Activated naive CD8-positive, alpha-beta T cell treated with anti-CD3 and anti-CD28 coated beads for 36 hours (primary cell): ENCODE data around the gene C11orf58. TPM values are rescaled to one million over a fixed set of nuclear protein-coding genes. Genes with fewer than 3 reads are reported as not detected.

Source experiments
- DNase-seq: peaks from one replicate; pipeline ENCODE4 v3.0.0; 2021
- H3K27ac Mint-ChIP-seq: one replicate; pipeline ENCODE4 v1.8.0; 2022; ENCODE audit warnings: mild to moderate bottlenecking, moderate library complexity, mixed read lengths
- H3K27me3 Mint-ChIP-seq: one replicate; pipeline ENCODE4 v1.8.0; 2022; ENCODE audit warnings: mild to moderate bottlenecking, mixed read lengths
- H3K36me3 Mint-ChIP-seq: one replicate; pipeline ENCODE4 v1.8.0; 2021; ENCODE audit warnings: mild to moderate bottlenecking, mixed read lengths
- H3K4me1 Mint-ChIP-seq: one replicate; pipeline ENCODE4 v1.8.0; 2021; ENCODE audit warnings: mixed read lengths
- H3K4me3 Mint-ChIP-seq: one replicate; pipeline ENCODE4 v1.8.0; 2022; ENCODE audit warnings: mild to moderate bottlenecking, moderate library complexity, mixed read lengths
- H3K9me3 Mint-ChIP-seq: one replicate; pipeline ENCODE4 v1.8.0; 2022; ENCODE audit warnings: mixed read lengths
- total RNA-seq, 2 experiments: library from RNA; stranded (reverse); gene quantifications; one replicate each; pipeline ENCODE4 v1.2.3, GENCODE V29; 2021

C11orf58 gene
- total RNA-seq, 2 experiments from 2014 or later: 151 to 153 TPM

DNA sequence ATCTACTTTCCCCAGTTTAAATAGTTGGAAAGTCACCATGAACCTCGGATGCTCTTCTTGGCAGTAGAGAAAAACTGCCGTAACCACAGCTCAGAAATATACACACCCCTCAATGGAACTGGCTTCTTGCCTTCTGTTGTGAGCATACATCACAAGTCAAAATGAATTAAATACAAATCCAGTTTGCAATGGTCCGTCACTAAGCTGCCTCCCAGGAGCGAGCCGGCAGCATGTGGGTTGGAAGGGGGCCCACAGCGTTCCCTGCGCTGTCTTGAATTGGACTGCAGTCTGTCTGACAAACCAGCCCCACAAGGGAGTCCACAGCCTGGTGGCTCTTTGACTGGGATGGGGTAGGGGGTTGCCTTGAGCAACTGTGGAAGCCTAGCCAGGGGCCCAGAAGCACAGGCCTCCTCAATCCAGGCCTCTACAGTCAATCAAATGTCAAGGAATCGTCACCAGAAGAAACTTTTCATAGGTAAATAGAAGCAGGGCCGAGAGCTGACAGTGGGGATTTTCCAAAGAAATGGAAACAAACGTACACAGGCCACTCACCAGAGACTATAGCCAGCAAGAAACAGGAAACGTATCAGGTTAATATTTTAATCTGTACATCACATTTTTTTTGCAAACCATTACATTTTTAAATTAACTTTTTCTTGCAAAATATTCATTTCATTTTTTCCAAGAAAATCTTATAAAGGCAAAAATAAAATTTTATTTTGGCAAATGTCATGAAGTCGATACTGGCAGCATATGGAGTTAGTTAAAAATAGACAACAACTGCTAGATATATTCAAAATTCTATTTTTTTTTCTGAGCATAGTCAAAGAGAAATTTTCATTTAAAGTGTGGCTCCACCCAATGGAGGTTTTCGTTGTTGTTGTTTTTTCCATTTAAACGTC, 38.5 kb downstream of the C11orf58 start:
- no peak overlapping the region for H3K4me3 Mint-ChIP-seq
- no peaks in the 10 kb centered on the region for H3K9me3 Mint-ChIP-seq
- DNase-seq: no peak
- H3K27ac Mint-ChIP-seq: no peak overlapping the region
- no peaks in the 10 kb centered on the region for H3K4me1 Mint-ChIP-seq
- no peaks in the 10 kb centered on the region for H3K27me3 Mint-ChIP-seq
- H3K36me3 Mint-ChIP-seq: no peaks in the 10 kb centered on the region

DNA sequence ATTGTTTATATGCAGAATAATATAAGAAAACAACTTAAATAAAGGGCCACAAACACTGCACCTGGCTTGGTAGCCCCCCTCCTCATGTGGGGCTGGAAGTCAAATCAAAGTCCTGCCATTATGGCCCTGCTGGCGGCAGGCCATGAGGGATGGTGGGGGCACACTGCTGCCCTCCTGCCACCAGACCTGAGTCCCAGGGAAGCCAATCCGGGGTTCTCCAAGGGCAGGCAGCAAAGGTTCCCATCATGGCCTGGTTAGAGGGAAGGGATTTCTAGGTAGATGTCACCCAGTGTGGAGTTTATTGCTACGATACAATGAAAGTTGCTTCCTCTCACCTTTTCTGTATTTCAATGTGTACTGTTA, 39.1 kb downstream of the C11orf58 start:
- Mint-ChIP-seq H3K9me3 (no peaks in the 10 kb centered on the region), H3K27me3 (no peaks in the 10 kb centered on the region), H3K27ac (no peak overlapping the region), H3K4me1 (no peaks in the 10 kb centered on the region), H3K4me3 (no peak overlapping the region), H3K36me3 (no peaks in the 10 kb centered on the region)
- DNase-seq: no peak

DNA sequence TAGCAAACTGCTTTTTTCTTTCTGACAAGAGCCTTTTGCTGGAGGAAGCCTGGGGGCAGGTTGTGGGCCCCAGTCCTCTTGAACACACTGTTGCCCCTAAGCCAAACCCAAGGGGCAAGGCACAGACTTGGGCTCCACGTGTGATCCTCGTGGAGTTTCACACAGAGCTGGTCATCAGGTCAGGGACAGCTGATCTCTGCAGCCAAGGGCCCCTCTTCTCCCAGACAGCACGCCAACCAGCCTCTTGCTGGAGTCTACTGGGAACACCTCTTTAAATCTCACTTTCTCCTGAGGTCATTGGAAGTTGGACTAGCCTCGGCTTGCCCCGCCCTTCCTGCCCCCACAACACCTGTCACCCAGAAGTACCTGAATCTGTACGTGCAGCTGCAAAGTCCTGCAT, 39.8 kb downstream of the C11orf58 start:
- Mint-ChIP-seq H3K27ac (no peak overlapping the region), H3K4me1 (no peaks in the 10 kb centered on the region), H3K9me3 (no peaks in the 10 kb centered on the region), H3K4me3 (no peak overlapping the region), H3K27me3 (no peaks in the 10 kb centered on the region), H3K36me3 (no peaks in the 10 kb centered on the region)
- no peak for DNase-seq

DNA sequence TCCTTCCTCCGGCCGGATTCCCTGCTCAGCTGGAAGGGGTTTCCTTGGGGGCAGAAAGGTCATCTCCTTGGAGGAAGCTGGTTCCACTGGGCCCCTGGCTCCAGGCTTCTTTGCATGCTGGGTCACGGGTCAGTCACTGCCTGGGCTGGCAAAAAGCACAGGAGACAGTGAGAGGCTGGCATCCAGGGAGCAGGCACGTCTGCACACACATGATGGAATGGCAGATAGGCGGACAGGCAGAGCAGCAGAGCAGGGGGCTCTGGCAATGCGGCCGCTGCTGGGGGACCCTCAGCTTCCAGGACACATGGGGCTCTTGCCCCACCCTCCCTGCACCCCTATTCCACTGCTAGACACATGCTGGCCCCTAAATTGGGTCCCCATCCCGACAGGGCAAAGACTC, 40.4 kb downstream of the C11orf58 start:
- Mint-ChIP-seq H3K27ac (no peak overlapping the region), H3K36me3 (no peaks in the 10 kb centered on the region), H3K4me1 (no peaks in the 10 kb centered on the region)

DNA sequence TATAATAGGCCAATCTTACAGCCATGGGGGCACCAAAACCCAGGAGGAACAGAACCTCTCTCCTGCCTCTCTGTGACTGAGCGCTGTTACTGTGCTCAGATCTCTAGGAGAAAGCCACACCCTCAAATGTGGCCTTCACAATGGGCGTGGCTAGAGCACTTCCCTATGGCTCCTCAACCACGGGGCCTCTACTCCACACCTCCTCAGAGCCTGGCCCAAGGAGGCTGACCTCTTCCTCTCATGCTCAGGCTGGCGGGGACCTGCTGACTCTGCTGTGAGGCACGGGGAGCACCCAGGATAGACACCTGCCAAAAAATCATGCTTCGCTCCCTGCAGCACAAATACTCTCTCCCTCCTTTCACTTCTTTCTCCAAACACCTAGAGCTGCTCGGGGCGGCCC, 41.0 kb downstream of the C11orf58 start:
- no peaks in the 10 kb centered on the region for H3K27me3 Mint-ChIP-seq
- H3K4me1 Mint-ChIP-seq: no peaks in the 10 kb centered on the region
- H3K27ac Mint-ChIP-seq: no peak overlapping the region
- no peak for DNase-seq
- no peaks in the 10 kb centered on the region for H3K36me3 Mint-ChIP-seq
- no peaks in the 10 kb centered on the region for H3K9me3 Mint-ChIP-seq
- H3K4me3 Mint-ChIP-seq: no peak overlapping the region

More for the DNA sequence above, 40.4 kb downstream of the C11orf58 start:
- DNase-seq: no peak
- no peak overlapping the region for H3K4me3 Mint-ChIP-seq
- H3K9me3 Mint-ChIP-seq: no peaks in the 10 kb centered on the region
- no peaks in the 10 kb centered on the region for H3K27me3 Mint-ChIP-seq

DNA sequence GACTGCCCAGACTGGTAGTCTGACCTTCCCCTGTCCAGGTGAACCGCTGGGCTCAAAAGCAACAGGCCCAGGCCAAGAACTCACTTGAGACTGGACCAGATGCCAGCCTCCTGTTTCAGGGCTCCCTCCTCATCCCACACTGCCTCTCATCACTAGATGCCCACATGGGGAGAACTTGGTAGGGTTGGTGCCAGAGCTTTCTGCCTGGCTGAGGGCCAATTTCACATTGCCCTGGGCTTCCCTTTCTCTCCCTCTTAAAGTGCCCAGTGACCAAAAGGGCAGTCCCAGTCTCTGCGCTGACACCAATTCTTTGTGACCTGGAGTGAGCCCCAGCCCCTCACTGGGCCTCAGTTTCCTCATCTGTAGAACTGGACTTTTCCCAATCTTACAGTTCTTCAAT, 41.7 kb downstream of the C11orf58 start:
- Mint-ChIP-seq H3K4me1 (peaks cover under 1% of the 10 kb centered on the region), H3K36me3 (no peaks in the 10 kb centered on the region), H3K27ac (no peak overlapping the region), H3K9me3 (no peaks in the 10 kb centered on the region), H3K4me3 (no peak overlapping the region), H3K27me3 (no peaks in the 10 kb centered on the region)
- DNase-seq: no peak

GRCh38 chr11:16780698-16781550, 42.5 kb downstream of the C11orf58 start:
- Mint-ChIP-seq H3K4me3 (no peak overlapping the region), H3K36me3 (no peaks in the 10 kb centered on the region)

GRCh38 chr11:16781936-16782919, 43.8 kb downstream of the C11orf58 start:
- Mint-ChIP-seq H3K36me3 (no peaks in the 10 kb centered on the region), H3K27ac (no peak overlapping the region), H3K27me3 (no peaks in the 10 kb centered on the region), H3K4me3 (no peak overlapping the region), H3K9me3 (no peaks in the 10 kb centered on the region), H3K4me1 (peaks cover 2% of the 10 kb centered on the region)
- no peak for DNase-seq

More at GRCh38 chr11:16780698-16781550, 42.5 kb downstream of the C11orf58 start:
- DNase-seq: no peak
- H3K27ac Mint-ChIP-seq: no peak overlapping the region
- H3K27me3 Mint-ChIP-seq: no peaks in the 10 kb centered on the region
- peaks cover 2% of the 10 kb centered on the region for H3K4me1 Mint-ChIP-seq
- no peaks in the 10 kb centered on the region for H3K9me3 Mint-ChIP-seq

GRCh38 chr11:16783321-16783801, 44.9 kb downstream of the C11orf58 start:
- H3K9me3 Mint-ChIP-seq: no peaks in the 10 kb centered on the region
- H3K27me3 Mint-ChIP-seq: no peaks in the 10 kb centered on the region
- DNase-seq: no peak
- no peak overlapping the region for H3K27ac Mint-ChIP-seq
- no peak overlapping the region for H3K4me3 Mint-ChIP-seq
- no peaks in the 10 kb centered on the region for H3K36me3 Mint-ChIP-seq
- peaks cover 2% of the 10 kb centered on the region for H3K4me1 Mint-ChIP-seq

DNA sequence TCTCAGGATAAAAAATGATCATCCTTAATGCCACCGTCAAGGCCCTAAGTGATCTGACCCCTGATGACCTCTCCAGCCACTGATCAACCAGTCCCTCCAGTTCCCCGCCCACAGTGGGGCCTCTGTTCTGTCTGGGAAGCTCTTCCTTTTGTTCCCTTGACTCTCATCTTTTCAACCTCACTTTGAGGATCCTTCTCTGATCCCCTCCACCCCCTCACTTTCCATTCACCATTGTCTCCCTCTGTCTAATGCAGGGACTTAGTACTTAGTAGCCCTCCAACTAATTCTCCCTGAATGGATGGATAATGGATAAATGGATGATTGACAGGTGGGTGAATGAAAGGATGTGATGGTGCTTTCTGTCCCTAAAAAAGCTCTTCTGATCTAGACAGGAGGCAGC, 45.6 kb downstream of the C11orf58 start:
- Mint-ChIP-seq H3K4me3 (no peak overlapping the region), H3K27me3 (no peaks in the 10 kb centered on the region), H3K36me3 (no peaks in the 10 kb centered on the region), H3K27ac (no peak overlapping the region), H3K4me1 (peaks cover 2% of the 10 kb centered on the region), H3K9me3 (no peaks in the 10 kb centered on the region)
- DNase-seq: no peak

GRCh38 chr11:16784666-16785065, 46.2 kb downstream of the C11orf58 start:
- Mint-ChIP-seq H3K36me3 (no peaks in the 10 kb centered on the region), H3K27me3 (no peaks in the 10 kb centered on the region), H3K9me3 (no peaks in the 10 kb centered on the region), H3K4me3 (no peak overlapping the region), H3K27ac (no peak overlapping the region), H3K4me1 (peaks cover 2% of the 10 kb centered on the region)
- DNase-seq: no peak

GRCh38 chr11:16785520-16786128, 47.2 kb downstream of the C11orf58 start:
- peak; percentile 46 for DNase-seq
- Mint-ChIP-seq H3K27ac (no peak overlapping the region), H3K36me3 (no peaks in the 10 kb centered on the region), H3K27me3 (no peaks in the 10 kb centered on the region), H3K9me3 (no peaks in the 10 kb centered on the region), H3K4me1 (peaks cover 2% of the 10 kb centered on the region), H3K4me3 (no peak overlapping the region)

DNA sequence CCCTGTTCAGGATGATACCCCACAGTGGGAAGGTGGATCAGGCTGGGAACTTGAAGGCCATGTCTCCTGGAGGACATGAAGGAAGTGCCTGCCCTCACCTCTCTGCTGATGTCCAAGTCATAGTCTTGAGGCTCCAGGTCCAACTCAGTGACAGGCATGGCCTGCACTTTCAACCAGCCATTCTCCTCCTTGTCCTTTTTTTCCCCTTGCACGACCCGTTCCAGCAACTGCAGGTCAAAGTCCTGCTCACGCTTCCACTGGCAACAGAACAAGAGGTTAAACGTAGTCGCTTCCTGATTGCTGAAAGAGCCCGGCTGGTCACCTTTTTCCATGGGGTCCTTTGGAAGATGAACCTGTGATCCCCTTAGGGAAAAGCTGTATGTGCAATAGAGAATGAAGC, 47.7 kb downstream of the C11orf58 start:
- DNase-seq: no peak
- Mint-ChIP-seq H3K9me3 (no peaks in the 10 kb centered on the region), H3K4me3 (no peak overlapping the region), H3K36me3 (no peaks in the 10 kb centered on the region), H3K27ac (no peak overlapping the region), H3K4me1 (peaks cover 2% of the 10 kb centered on the region), H3K27me3 (no peaks in the 10 kb centered on the region)

DNA sequence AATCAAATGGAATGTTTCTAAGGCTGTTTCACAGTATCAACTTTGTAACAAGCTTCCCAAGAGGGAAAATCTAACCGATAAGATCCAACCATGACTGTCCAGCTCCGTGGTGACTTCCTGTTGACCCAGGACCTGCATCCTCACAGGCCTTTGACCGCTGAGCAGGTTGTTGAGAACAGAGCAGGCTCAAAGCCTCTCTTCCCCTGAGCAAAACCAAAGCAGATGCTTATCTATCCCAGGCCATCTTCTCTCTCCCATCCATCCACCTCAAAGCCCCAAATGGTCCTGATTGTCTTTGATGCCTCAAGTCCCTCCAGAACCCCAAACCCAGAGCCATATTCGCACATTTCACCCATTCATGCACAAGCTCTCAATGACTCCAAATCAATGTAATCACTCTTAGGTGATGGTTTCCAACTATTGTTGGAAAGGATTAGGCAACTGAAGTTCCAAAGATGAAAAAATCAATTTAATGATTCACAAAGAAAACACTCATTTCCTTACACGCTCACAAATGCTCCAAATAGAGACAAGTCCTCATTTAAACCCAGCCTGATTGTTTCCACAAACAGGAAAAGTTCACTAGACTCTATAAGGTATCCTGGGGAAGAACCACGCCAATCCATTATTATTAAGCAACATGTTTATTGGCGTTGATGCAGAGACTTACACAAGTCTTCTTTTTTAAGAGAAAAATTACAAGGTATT, 48.7 kb downstream of the C11orf58 start:
- no peak for DNase-seq
- Mint-ChIP-seq H3K27me3 (no peaks in the 10 kb centered on the region), H3K4me1 (peaks cover 10% of the 10 kb centered on the region), H3K27ac (no peak overlapping the region), H3K9me3 (no peaks in the 10 kb centered on the region), H3K36me3 (no peaks in the 10 kb centered on the region), H3K4me3 (no peak overlapping the region)
